Neutrophil (primary cell): ENCODE data around the gene ITGB4.

Source experiments
- H3K27ac ChIP-seq: fragments of 200-600 bp; sonication (generic); 2 replicates; pipeline ENCODE4 v1.5.1; 2016; ENCODE audit warnings: mild to moderate bottlenecking, moderate library complexity
- H3K27me3 ChIP-seq: fragments of 200-600 bp; sonication (generic); 2 replicates; pipeline ENCODE4 v1.6.0; 2016; ENCODE audit warnings: mild to moderate bottlenecking
- H3K36me3 ChIP-seq: fragments of 200-600 bp; sonication (generic); 2 replicates; pipeline ENCODE4 v1.5.1; 2017
- H3K4me1 ChIP-seq, 2 experiments: fragments of 200-600 bp in 1 of 2; sonication (generic) in 1 of 2; 1 replicate in 1 of 2; 2 replicates in 1 of 2; pipeline versions ENCODE4 v1.5.1 to v1.6.1; 2013 to 2016; ENCODE audit warnings: low read depth in 1 of 2, low read length in 1 of 2, mild to moderate bottlenecking in 1 of 2, moderate library complexity in 1 of 2; ENCODE audit not compliant: control insufficient read depth in 1 of 2, insufficient read depth in 1 of 2
- H3K4me3 ChIP-seq, 2 experiments: fragments of 200-600 bp in 1 of 2; sonication (generic) in 1 of 2; 1 replicate in 1 of 2; 2 replicates in 1 of 2; pipeline ENCODE4 v1.5.1; 2013 to 2016; ENCODE audit warnings: low read depth in 1 of 2, low read length in 1 of 2, mild to moderate bottlenecking in 1 of 2, moderate library complexity in 1 of 2
- H3K9me3 ChIP-seq: fragments of 200-600 bp; sonication (generic); 2 replicates; pipeline ENCODE4 v1.5.1; 2016
- CTCF ChIP-seq: fragments of 200-600 bp; sonication (generic); IDR thresholded peaks from 2 replicates; pipeline ENCODE4 v1.5.1; 2016; ENCODE audit warnings: antibody characterized with exemption

The ITGB4 gene

GRCh38 chr17:75752405-75752709 lies 31.1 kb downstream of the ITGB4 start:
- TF ChIP-seq CTCF, result no peak
- H3K4me3 ChIP-seq, result no peak overlapping the region
- no peak overlapping the region for H3K27ac ChIP-seq
- peaks cover 31 to 35% of the 10 kb centered on the region in 2 experiments for H3K4me1 ChIP-seq
- no peaks in the 10 kb centered on the region for H3K9me3 ChIP-seq
- peaks cover 1% of the 10 kb centered on the region for H3K36me3 ChIP-seq
- H3K27me3 ChIP-seq, result peaks cover 27% of the 10 kb centered on the region

- TF ChIP-seq CTCF, result no peak
Observed at GRCh38 chr17:75752802-75753513, 31.7 kb downstream of the ITGB4 start.

GRCh38 chr17:75753514-75754377 lies 32.5 kb downstream of the ITGB4 start:
- peaks cover 26 to 29% of the 10 kb centered on the region in 2 experiments for H3K4me1 ChIP-seq
- H3K9me3 ChIP-seq, result no peaks in the 10 kb centered on the region
- H3K27ac ChIP-seq, result peak overlapping the region; percentile 33
- peak; percentile 84 for TF ChIP-seq CTCF
- H3K36me3 ChIP-seq, result peaks cover 11% of the 10 kb centered on the region
- H3K4me3 ChIP-seq, result peak overlapping the region; percentile 46 to 62
- peaks cover 27% of the 10 kb centered on the region for H3K27me3 ChIP-seq

More at GRCh38 chr17:75752802-75753513, 31.7 kb downstream of the ITGB4 start:
- Histone ChIP-seq H3K27ac (no peak overlapping the region), H3K36me3 (peaks cover 7% of the 10 kb centered on the region), H3K4me3 (peak overlapping the region; percentile 46 to 62), H3K4me1 (peaks cover 26 to 29% of the 10 kb centered on the region in 2 experiments), H3K27me3 (peaks cover 27% of the 10 kb centered on the region), H3K9me3 (no peaks in the 10 kb centered on the region)

- no peak for TF ChIP-seq CTCF
- no peak overlapping the region for H3K27ac ChIP-seq
- peaks cover 27% of the 10 kb centered on the region for H3K27me3 ChIP-seq
- H3K9me3 ChIP-seq, result no peaks in the 10 kb centered on the region
- H3K4me1 ChIP-seq, result peaks cover 24 to 27% of the 10 kb centered on the region in 2 experiments
- H3K4me3 ChIP-seq, result peak overlapping the region in 1 of 2 experiments; percentile 62
- peaks cover 11% of the 10 kb centered on the region for H3K36me3 ChIP-seq
Observed at GRCh38 chr17:75754378-75755204, 33.3 kb downstream of the ITGB4 start.

GRCh38 chr17:75755205-75755901 lies 34.1 kb downstream of the ITGB4 start:
- Histone ChIP-seq H3K36me3 (peaks cover 11% of the 10 kb centered on the region), H3K9me3 (no peaks in the 10 kb centered on the region), H3K4me1 (peaks cover 19 to 22% of the 10 kb centered on the region in 2 experiments), H3K27ac (no peak overlapping the region), H3K4me3 (no peak overlapping the region), H3K27me3 (peaks cover 26% of the 10 kb centered on the region)
- no peak for TF ChIP-seq CTCF
